K562 (cell line): ENCODE data around the gene TLR6. TPM values are rescaled to one million over a fixed set of nuclear protein-coding genes. Genes with fewer than 3 reads are reported as not detected.

ENCODE experiments used
- ATAC-seq: fragments of 200-7000 bp; cut with Tn5 transposase; 3 replicates; pipeline ENCODE4 v1.9.1; 2020; ENCODE audit warnings: moderate library complexity
- BruUV-seq: library from RNA; stranded (reverse); fragments of 400-500 nt; replicated peaks from 2 replicates; lab custom pipeline; 2021; lab: Mats Ljungman, UMichigan
- CTCF ChIA-PET: fragments of 300-600 bp; formaldehyde crosslinking; extraction: SDS; loops from one replicate; lab custom pipeline; 2021; ENCODE audit warnings: low intra/inter-chr PET ratio; lab: Yijun Ruan, JAX
- POLR2A ChIA-PET: fragments of 300-600, 350-650 bp; sonication (Branson Sonifier 250); formaldehyde crosslinking; extraction: SDS; loops from one replicate; lab custom pipeline; 2021; ENCODE audit warnings: antibody characterized with exemption, inconsistent platforms; lab: Yijun Ruan, JAX
- DNase-seq, 4 experiments: peaks; one replicate each; pipeline versions ENCODE4 v3.0.0 to v3.0.0-alpha.2; 2011 to 2018; ENCODE audit warnings: low spot score in 3 of 4, mixed read lengths in 3 of 4; ENCODE audit errors: extremely low read depth in 1 of 4
- FAIRE-seq: peaks from 2 replicates; lab custom pipeline; 2011; peaks lifted over from hg19 to GRCh38; lab: Jason Lieb, UNC
- H2AFZ ChIP-seq: 2 replicates; pipeline ENCODE4 v1.6.0; 2011; ENCODE audit warnings: low read depth, low read length, control low read depth, inconsistent platforms
- H3K27ac ChIP-seq: fragments of 200-600 bp; 3 replicates; pipeline ENCODE4 v1.8.0; 2011; ENCODE audit warnings: low read depth, mild to moderate bottlenecking, control low read depth, inconsistent platforms, low read length, moderate library complexity, mixed read lengths; ENCODE audit errors: extremely low read depth
- H3K27me3 ChIP-seq, 2 experiments: fragments of 300-600 bp in 1 of 2; 2 replicates in 1 of 2; 3 replicates in 1 of 2; pipeline versions ENCODE4 v1.6.0 to v1.8.0; 2011; ENCODE audit warnings: inconsistent platforms in 2 of 2, low read length in 2 of 2, mild to moderate bottlenecking in 1 of 2, mixed read lengths in 1 of 2, moderate library complexity in 1 of 2; ENCODE audit not compliant: control insufficient read depth in 2 of 2, insufficient read depth in 2 of 2
- H3K36me3 ChIP-seq: fragments of 300-600 bp; 3 replicates; pipeline ENCODE4 v1.8.0; 2011; ENCODE audit warnings: mild to moderate bottlenecking, low read length, inconsistent platforms; ENCODE audit not compliant: control insufficient read depth, insufficient read depth
- H3K4me1 ChIP-seq, 2 experiments: fragments of 200-600 bp in 1 of 2; replicated peaks in 1 of 2; 2 replicates in 1 of 2; 3 replicates in 1 of 2; pipeline versions ENCODE4 v1.5.1 to v1.8.0; 2011; ENCODE audit warnings: inconsistent platforms in 2 of 2, low read length in 2 of 2, mild to moderate bottlenecking in 1 of 2, mixed read lengths in 1 of 2, moderate library complexity in 1 of 2; ENCODE audit not compliant: control insufficient read depth in 2 of 2, insufficient read depth in 2 of 2
- H3K4me2 ChIP-seq: 2 replicates; pipeline ENCODE4 v1.6.1; 2011; ENCODE audit warnings: low read length, control low read depth, inconsistent platforms, mixed read lengths; ENCODE audit not compliant: insufficient read depth
- H3K4me3 ChIP-seq: fragments of 200-600 bp; sonication (generic), shearing (Covaris generic); 2 replicates; pipeline ENCODE4 v1.5.1; 2016; ENCODE audit warnings: control low read depth, inconsistent platforms
- H3K79me2 ChIP-seq: fragments of 200-600 bp; 3 replicates; pipeline ENCODE4 v1.8.0; 2011; ENCODE audit warnings: low read length, inconsistent platforms; ENCODE audit not compliant: control insufficient read depth, insufficient read depth
- H3K9ac ChIP-seq, 2 experiments: 2 replicates each; pipeline versions ENCODE4 v1.6.0 to v1.6.1; 2011; ENCODE audit warnings: low read depth in 2 of 2, low read length in 2 of 2, control low read depth in 1 of 2, inconsistent platforms in 1 of 2, mild to moderate bottlenecking in 1 of 2, mixed read lengths in 1 of 2; ENCODE audit not compliant: insufficient read depth in 1 of 2
- H3K9me1 ChIP-seq: one replicate; pipeline ENCODE4 v1.6.0; 2011; ENCODE audit warnings: inconsistent platforms, mild to moderate bottlenecking, low read length, moderate library complexity; ENCODE audit not compliant: control insufficient read depth, insufficient read depth
- H3K9me3 ChIP-seq: replicated peaks from 2 replicates; pipeline ENCODE4 v1.5.1; 2011; ENCODE audit warnings: low read depth, low read length, inconsistent platforms; ENCODE audit not compliant: control insufficient read depth, insufficient read depth
- H4K20me1 ChIP-seq: replicated peaks from 2 replicates; pipeline ENCODE4 v1.6.1; 2011; ENCODE audit warnings: low read length, inconsistent platforms, mixed read lengths; ENCODE audit not compliant: control insufficient read depth, insufficient read depth
- C11orf30 ChIP-seq: fragments of 450-650 bp; IDR thresholded peaks from 2 replicates; pipeline ENCODE4 v1.6.1; 2016; ENCODE audit warnings: low read depth, mild to moderate bottlenecking
- DMBX1 ChIP-seq: fragments of 250-450 bp; sonication (Bioruptor Pico); IDR thresholded peaks from 2 replicates; pipeline ENCODE4 v1.8.0; 2022; ENCODE audit warnings: inconsistent platforms, mild to moderate bottlenecking, moderate library complexity, borderline replicate concordance
- FOXA1 ChIP-seq: fragments of 450-650 bp; IDR thresholded peaks from 2 replicates; pipeline ENCODE4 v1.6.1; 2016; ENCODE audit warnings: mild to moderate bottlenecking, borderline replicate concordance
- HNRNPH1 ChIP-seq: fragments of 200-400 bp; formaldehyde crosslinking; optimal IDR thresholded peaks from 2 replicates; pipeline ENCODE3; 2017; ENCODE audit warnings: low read depth, mild to moderate bottlenecking, low read length, moderate library complexity
- HNRNPUL1 ChIP-seq: fragments of 200-400 bp; formaldehyde crosslinking; IDR thresholded peaks from 2 replicates; pipeline ENCODE4 v1.6.1; 2017; ENCODE audit warnings: low read length
- JUND ChIP-seq, 2 experiments: IDR thresholded peaks; 2 replicates in 1 of 2; 3 replicates in 1 of 2; pipeline ENCODE4 v1.6.1; 2011; ENCODE audit warnings: borderline replicate concordance in 2 of 2, low read depth in 2 of 2, low read length in 2 of 2, improper control_type of control experiment in 1 of 2, missing biosample characterization in 1 of 2, missing genetic modification characterization in 1 of 2, missing genetic modification reagents in 1 of 2
- PATZ1 ChIP-seq: fragments of 250-450 bp; sonication (Bioruptor Pico); IDR thresholded peaks from 2 replicates; pipeline ENCODE4 v1.5.0; 2020; ENCODE audit warnings: mild to moderate bottlenecking, borderline replicate concordance
- PCBP1 ChIP-seq: fragments of 200-400 bp; formaldehyde crosslinking; IDR thresholded peaks from 2 replicates; pipeline ENCODE4 v1.6.1; 2018; ENCODE audit warnings: mild to moderate bottlenecking, low read depth, low read length; ENCODE audit not compliant: poor library complexity, severe bottlenecking
- RHOXF2B ChIP-seq: fragments of 250-450 bp; sonication (Bioruptor Pico); conservative IDR thresholded peaks from 2 replicates; pipeline ENCODE4 v1.5.1; 2021
- SRSF1 ChIP-seq: fragments of 200-400 bp; formaldehyde crosslinking; IDR thresholded peaks from 2 replicates; pipeline ENCODE4 v1.6.1; 2017; ENCODE audit warnings: mild to moderate bottlenecking, low read depth, low read length, moderate library complexity
- YBX1 ChIP-seq: fragments of 450-650 bp; IDR thresholded peaks from 2 replicates; pipeline ENCODE4 v1.7.1; 2016; ENCODE audit warnings: mild to moderate bottlenecking
- ZNF644 ChIP-seq: fragments of 200-800 bp; sonication (Bioruptor generic); IDR thresholded peaks from 2 replicates; pipeline ENCODE4 v1.6.1; 2016; ENCODE audit warnings: low read depth, missing genetic modification characterization, missing compliant biosample characterization
- ZNF655 ChIP-seq: fragments of 250-450 bp; sonication (Bioruptor Pico); IDR thresholded peaks from 2 replicates; pipeline ENCODE4 v1.5.0; 2021
- ZNF780A ChIP-seq: fragments of 250-450 bp; sonication (Bioruptor Pico); IDR thresholded peaks from 2 replicates; pipeline ENCODE4 v1.5.0; 2021; ENCODE audit warnings: mild to moderate bottlenecking
- WGBS: fragments of 100-300 bp; shearing (Covaris generic); methylation state at CpG from one replicate; pipeline ENCODE4 v1.1.6; 2016; ENCODE audit warnings: low coverage, mixed read lengths; ENCODE audit not compliant: insufficient coverage; ENCODE audit errors: missing lambda C conversion rate; 5-methylcytosine and 5-hydroxymethylcytosine counted together
- in situ Hi-C: fragments of 300-500 bp; cut with MboI; formaldehyde crosslinking; loops from 4 replicates; pipeline ENCODE4 v1.15.0; 2018; ENCODE audit warnings: inconsistent platforms, mixed read lengths
- intact Hi-C: fragments of 100-400 bp; cut with micrococcal nuclease; formaldehyde crosslinking; loops from 2 replicates; pipeline ENCODE4 v1.14.2; 2022
- polyA plus RNA-seq, 8 experiments: library from polyadenylated mRNA; depleted of rRNA in 4 of 8; stranded (reverse) in 5 of 8; unstranded in 3 of 8; fragments of >200 nt; fragmentation: Nextera tagmentation in 2 of 8; fragmentation: Illumina TruSeq in 1 of 8; extraction: Ambion mirVana in 2 of 8; extraction: Trizol in 1 of 8; gene quantifications; 2 replicates each; pipeline versions ENCODE4 v1.2.1 to v1.2.3, GENCODE V29; 2011 to 2014; ENCODE audit warnings: inconsistent platforms in 1 of 8, missing spikeins in 1 of 8
- total RNA-seq, 7 experiments: library from RNA; depleted of rRNA in 6 of 7; stranded (reverse); fragments of >200 nt in 6 of 7; fragmentation: Illumina TruSeq in 2 of 7; extraction: Trizol in 2 of 7; gene quantifications; 2 replicates each; pipeline versions ENCODE4 v1.2.1 to v1.2.3, GENCODE V29; 2011 to 2021; ENCODE audit warnings: low replicate concordance in 1 of 7
- TF ChIP-seq, protein P1 (sequence below): sonication (generic); formaldehyde crosslinking; IDR thresholded peaks from 2 replicates; pipeline ENCODE4 v1.8.1; 2023; ENCODE audit warnings: mild to moderate bottlenecking, missing genetic modification reagents

TLR6 gene
- total and polyA plus RNA-seq, 9 of the 15 experiments (the other 6 are each of a cell fraction or from before 2014, with no cell fraction given), result 0.08 to 1.9 (median 0.91) TPM

GRCh38 chr4:38775326-38775725 lies 81.3 kb downstream of the TLR6 start:
- CTCF ChIA-PET, result no interaction called here

More at GRCh38 chr4:38775326-38775725, 81.3 kb downstream of the TLR6 start:
- Histone ChIP-seq H3K79me2 (no peaks in the 10 kb centered on the region), H3K27me3 (peaks cover 4 to 7% of the 10 kb centered on the region in 2 experiments; a peak in 1 of 5 replicates), H4K20me1 (no peaks in the 10 kb centered on the region), H3K4me3 (no peak overlapping the region), H3K4me1 (no peaks in the 10 kb centered on the region)
- TF ChIP-seq PCBP1, result no peak
- TF ChIP-seq HNRNPH1, result no peak
- no peak for TF ChIP-seq ZNF655
- TF ChIP-seq, protein P1, sequence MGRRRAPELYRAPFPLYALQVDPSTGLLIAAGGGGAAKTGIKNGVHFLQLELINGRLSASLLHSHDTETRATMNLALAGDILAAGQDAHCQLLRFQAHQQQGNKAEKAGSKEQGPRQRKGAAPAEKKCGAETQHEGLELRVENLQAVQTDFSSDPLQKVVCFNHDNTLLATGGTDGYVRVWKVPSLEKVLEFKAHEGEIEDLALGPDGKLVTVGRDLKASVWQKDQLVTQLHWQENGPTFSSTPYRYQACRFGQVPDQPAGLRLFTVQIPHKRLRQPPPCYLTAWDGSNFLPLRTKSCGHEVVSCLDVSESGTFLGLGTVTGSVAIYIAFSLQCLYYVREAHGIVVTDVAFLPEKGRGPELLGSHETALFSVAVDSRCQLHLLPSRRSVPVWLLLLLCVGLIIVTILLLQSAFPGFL (CRISPR knock-in tag), result no peak
- TF ChIP-seq JUND (IDR thresholded peaks at IDR 0.05; ENCODE audit: borderline replicate concordance, low read depth, low read length), result no peak
- no peak for TF ChIP-seq JUND (tag; IDR thresholded peaks at IDR 0.05; ENCODE audit: borderline replicate concordance, low read depth, low read length)
- no peak for TF ChIP-seq PATZ1 (CRISPR knock-in tag)
- TF ChIP-seq ZNF780A (CRISPR knock-in tag), result no peak
- TF ChIP-seq C11orf30, result no peak
- no peak for TF ChIP-seq ZNF644
- no peak for TF ChIP-seq FOXA1
- TF ChIP-seq DMBX1 (CRISPR knock-in tag), result no peak
- TF ChIP-seq RHOXF2B (CRISPR knock-in tag), result no peak
- no peak for TF ChIP-seq YBX1
- no peak for TF ChIP-seq SRSF1
- no peak for TF ChIP-seq HNRNPUL1
- TF ChIP-seq, all 486 proteins: peak for 0
- intact Hi-C loops (no loop called here), in situ Hi-C loops (no loop called here)
- no peak overlapping the region for H3K9ac ChIP-seq
- 5% methylated on average over 2 of the region's 2 CpGs for WGBS
- ATAC-seq, result no peak
- H3K9me3 ChIP-seq, result no peaks in the 10 kb centered on the region
- H3K4me2 ChIP-seq, result no peak overlapping the region
- FAIRE-seq, result no peak
- no peak overlapping the region for H2AFZ ChIP-seq
- DNase-seq, result no peak
- BruUV-seq, result no TSS peak
- POLR2A ChIA-PET, result no interaction called here
- no peaks in the 10 kb centered on the region for H3K36me3 ChIP-seq
- no peaks in the 10 kb centered on the region for H3K9me1 ChIP-seq
- H3K27ac ChIP-seq, result no peak overlapping the region
